ENCODE data around the gene TANGO6.
A peak's percentile ranks its signal among the peaks of the same experiment; 100 is the strongest.
"Not testable (repeated sequence)": the region's sequence is repeated elsewhere in the genome, so short reads cannot be mapped to it uniquely, and the experiment has no call there.

Gene TANGO6

DNA sequence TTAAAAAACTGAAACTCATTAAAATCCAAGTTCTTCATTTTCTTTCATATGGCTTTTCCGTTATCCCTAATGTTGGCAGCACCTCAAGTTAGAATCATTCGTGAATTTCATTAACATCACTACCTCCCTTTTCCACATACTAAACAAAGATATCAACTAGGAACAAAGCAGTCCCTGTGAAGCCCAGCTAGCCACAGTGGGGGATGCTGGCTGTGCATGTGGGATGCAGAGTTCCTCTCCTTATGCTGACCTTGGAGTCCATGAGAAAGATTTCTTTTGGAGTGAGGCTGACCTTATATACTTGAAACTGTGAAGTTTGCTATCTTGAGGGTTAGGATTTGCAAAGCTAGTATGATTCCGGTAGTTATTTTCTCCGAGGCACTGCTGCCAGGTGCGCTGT lies 117.6 kb downstream of the TANGO6 start:
- no peak for DNase-seq

DNA sequence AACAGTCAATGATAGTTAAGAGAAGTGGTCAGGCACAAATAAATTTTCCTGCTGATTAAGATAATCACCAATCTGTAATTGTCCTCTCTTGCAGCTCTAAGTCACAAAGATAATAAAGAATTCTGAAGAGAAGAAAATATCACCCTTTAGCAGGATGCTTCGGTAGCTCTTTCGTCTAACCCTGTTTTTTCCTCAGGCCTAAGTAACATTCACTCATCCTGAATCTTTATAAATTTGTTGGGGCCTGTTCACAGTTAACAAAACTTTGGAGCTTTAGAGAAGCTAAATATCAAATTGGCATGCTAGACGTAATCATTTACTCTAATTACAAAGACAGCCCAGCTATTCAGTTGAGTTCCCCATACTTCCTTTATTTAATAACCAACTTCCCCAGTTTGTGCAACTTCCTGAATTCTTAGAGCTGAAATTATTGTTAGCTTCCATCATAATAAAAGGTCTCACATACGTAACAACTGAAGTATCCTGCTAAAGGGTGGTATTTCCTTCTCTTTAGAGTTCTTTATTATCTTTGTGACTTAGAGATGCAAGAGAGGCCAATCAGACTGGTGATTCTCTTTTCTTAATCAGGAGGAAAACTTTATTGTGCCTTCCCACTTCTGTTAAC lies 118.6 kb downstream of the TANGO6 start:
- DNase-seq = no peak

GRCh38 chr16:68969338-68969737 lies 126.0 kb downstream of the TANGO6 start:
- DNase-seq = no peak

GRCh38 chr16:68972013-68972412 lies 128.7 kb downstream of the TANGO6 start:
- DNase-seq = no peak

- DNase-seq = no peak
These were observed 129.4 kb downstream of the TANGO6 start for GRCh38 chr16:68972720-68973119.

- no peak for DNase-seq
These were observed 130.3 kb downstream of the TANGO6 start for GRCh38 chr16:68973611-68974120.

- DNase-seq = no peak
These were observed 135.1 kb downstream of the TANGO6 start for GRCh38 chr16:68978303-68978954.

GRCh38 chr16:68980695-68981315 lies 137.5 kb downstream of the TANGO6 start:
- DNase-seq = no peak

DNA sequence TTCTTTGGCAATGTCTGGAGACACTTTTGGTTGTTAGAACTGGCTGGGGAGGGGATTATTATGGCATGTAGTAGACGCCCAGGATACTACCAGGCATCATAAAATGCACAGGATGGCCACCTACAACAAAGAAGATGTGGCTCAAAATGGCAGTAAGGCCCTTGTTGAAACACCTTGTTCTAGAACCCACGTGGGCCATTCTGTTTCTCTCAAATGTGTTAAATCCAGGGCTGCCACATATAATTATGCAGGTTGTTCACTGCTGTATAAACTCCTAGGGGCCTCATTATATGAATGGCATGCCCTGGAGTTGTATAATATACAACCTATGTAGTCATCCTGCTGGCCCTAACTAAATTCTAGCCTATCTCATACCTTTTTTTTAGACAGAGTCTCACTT lies 138.6 kb downstream of the TANGO6 start:
- DNase-seq = no peak

GRCh38 chr16:68984467-68984866 lies 141.1 kb downstream of the TANGO6 start:
- DNase-seq = no peak

GRCh38 chr16:68985268-68985667 lies 141.9 kb downstream of the TANGO6 start:
- DNase-seq = no peak

GRCh38 chr16:68985855-68986254 lies 142.5 kb downstream of the TANGO6 start:
- no peak for DNase-seq

GRCh38 chr16:68987734-68988457 lies 144.6 kb downstream of the TANGO6 start:
- DNase-seq = no peak

DNA sequence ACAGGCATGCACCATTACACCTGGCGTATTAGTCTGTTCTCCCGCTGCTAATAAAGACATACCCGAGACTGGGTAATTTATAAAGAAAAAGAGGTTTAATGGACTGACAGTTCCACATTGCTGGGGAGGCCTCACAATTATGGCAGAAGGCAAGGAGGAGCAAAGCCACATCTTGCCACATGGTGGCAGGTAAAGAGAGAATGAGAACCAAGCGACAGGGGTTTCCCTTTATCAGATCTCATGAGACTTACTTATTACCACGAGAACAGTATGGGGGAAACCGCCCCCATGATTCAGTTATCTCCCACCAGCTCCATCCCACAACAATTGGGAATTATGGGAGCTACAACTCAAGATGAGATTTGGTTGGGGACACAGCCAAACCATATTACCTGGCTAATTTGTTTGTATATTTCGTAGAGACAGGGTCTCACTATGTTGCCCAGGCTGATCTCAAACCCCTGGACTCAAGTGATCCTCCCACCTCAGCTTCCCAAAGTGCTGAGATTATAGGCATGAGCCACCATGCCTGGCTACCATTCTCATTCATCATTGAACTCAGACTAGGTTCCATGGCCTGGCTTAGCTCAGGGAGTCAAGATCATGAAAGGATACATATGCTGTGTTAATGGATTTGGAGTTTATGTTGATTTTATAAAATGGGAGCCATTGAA lies 147.0 kb downstream of the TANGO6 start:
- DNase-seq = not testable (repeated sequence)

DNA sequence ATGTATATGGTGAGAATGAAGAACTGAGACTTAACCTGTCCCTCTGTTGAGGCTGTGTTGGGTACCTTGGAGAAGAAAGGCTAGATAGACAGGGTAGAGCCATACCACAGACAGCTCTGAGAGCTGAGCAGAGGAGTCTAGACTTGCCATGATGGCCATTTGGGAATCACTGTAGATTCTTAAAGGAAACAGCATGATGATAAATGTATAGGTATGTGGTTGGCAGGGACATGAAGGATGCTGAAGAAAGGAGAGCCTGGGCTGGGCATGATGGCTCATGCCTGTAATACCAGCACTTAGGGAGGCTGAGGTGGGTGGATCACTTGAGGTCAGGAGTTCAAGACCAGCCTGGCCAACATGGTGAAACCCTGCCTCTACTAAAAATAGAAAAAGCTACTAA lies 147.7 kb downstream of the TANGO6 start:
- DNase-seq = no peak

GRCh38 chr16:68992521-68992920 lies 149.2 kb downstream of the TANGO6 start:
- no peak for DNase-seq

- no peak for DNase-seq
These were observed 150.1 kb downstream of the TANGO6 start for GRCh38 chr16:68993456-68993855.

DNA sequence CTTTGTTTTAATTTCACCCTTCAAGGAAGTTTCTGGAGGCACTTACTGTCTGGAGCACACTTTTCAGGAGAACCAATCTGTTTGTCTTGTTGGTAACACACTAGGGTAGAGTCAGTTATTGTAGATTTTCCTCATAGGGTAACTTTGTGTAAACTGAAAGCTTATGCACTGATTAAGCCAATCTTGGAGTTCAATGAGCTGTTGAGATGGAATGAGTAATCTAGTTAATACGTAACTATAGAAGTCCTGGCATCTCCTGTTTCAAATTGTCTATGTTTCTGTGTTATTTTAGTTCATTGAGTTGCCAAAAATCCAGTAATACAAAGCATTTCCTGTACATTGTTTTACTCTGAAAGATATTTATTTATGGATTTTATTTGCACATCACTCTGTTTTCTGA lies 150.6 kb downstream of the TANGO6 start:
- no peak for DNase-seq

GRCh38 chr16:68994324-68994723 lies 151.0 kb downstream of the TANGO6 start:
- DNase-seq = no peak

DNA sequence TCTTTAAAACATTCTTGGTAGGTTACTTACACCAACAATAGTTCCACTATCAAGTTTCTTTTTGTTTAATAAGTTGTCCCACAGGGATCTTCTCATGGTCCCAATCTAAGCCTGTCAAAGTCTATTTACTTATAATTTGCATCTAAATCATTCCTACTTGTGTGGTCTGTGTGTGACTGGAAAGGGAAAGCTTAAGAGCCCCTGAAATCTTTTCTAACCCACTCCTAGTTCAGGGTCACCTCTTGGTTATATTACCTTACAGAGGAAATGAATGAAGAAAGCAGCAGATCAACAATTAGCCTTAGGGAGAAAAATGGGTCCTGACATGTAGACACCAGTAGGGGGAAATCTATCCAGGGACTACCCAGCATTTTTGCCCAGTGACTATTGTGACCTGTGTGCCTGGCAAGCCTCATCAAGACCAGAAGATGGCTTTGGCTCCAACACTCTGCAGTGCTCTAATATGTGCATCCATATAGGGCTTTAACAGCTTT lies 151.7 kb downstream of the TANGO6 start:
- peak in 1 of 56 donors; percentile 0 for DNase-seq

- DNase-seq = no peak
These were observed 154.2 kb downstream of the TANGO6 start for GRCh38 chr16:68997564-68997963.
